HepG2 (cell line): ENCODE measurements around the gene CCDC142. TPM values are rescaled to one million over a fixed set of nuclear protein-coding genes. Genes with fewer than 3 reads are reported as not detected.
A peak's percentile ranks its signal among the peaks of the same experiment; 100 is the strongest.

Source experiments
- ATF7-NPFF ChIP-seq: sonication (generic); formaldehyde crosslinking; IDR thresholded peaks from 2 replicates; pipeline ENCODE4 v1.8.1; 2023; ENCODE audit warnings: mild to moderate bottlenecking, low read depth, missing genetic modification reagents, moderate library complexity
- BATF2 ChIP-seq: sonication (generic); formaldehyde crosslinking; IDR thresholded peaks from 2 replicates; pipeline ENCODE4 v1.8.0; 2022; ENCODE audit warnings: mild to moderate bottlenecking, missing genetic modification reagents, moderate library complexity
- CBFB ChIP-seq: sonication (generic); formaldehyde crosslinking; IDR thresholded peaks from 2 replicates; pipeline ENCODE4 v1.4.0; 2020; ENCODE audit warnings: missing genetic modification reagents
- GFI1 ChIP-seq: sonication (generic); formaldehyde crosslinking; IDR thresholded peaks from 2 replicates; pipeline ENCODE4 v1.5.0; 2020; ENCODE audit warnings: missing genetic modification reagents, mild to moderate bottlenecking, borderline replicate concordance
- HIVEP1 ChIP-seq: sonication (generic); formaldehyde crosslinking; IDR thresholded peaks from 2 replicates; pipeline ENCODE4 v1.4.0; 2020; ENCODE audit warnings: mild to moderate bottlenecking, missing genetic modification reagents
- HNF4A ChIP-seq: sonication (generic); formaldehyde crosslinking; IDR thresholded peaks from 2 replicates; pipeline ENCODE4 v1.4.0; 2020; ENCODE audit warnings: missing genetic modification reagents
- HNRNPL ChIP-seq: fragments of 200-400 bp; formaldehyde crosslinking; IDR thresholded peaks from 2 replicates; pipeline ENCODE4 v1.6.1; 2017; ENCODE audit warnings: mild to moderate bottlenecking, low read depth, low read length
- NKX3-1 ChIP-seq: sonication (generic); formaldehyde crosslinking; IDR thresholded peaks from 2 replicates; pipeline ENCODE4 v1.5.0; 2020; ENCODE audit warnings: missing genetic modification reagents
- PRPF4 ChIP-seq: fragments of 200-400 bp; formaldehyde crosslinking; IDR thresholded peaks from 2 replicates; pipeline ENCODE4 v1.6.1; 2016; ENCODE audit warnings: low read length, low read depth; ENCODE audit not compliant: poor library complexity, severe bottlenecking
- SOX5 ChIP-seq: IDR thresholded peaks from 2 replicates; pipeline ENCODE4 v1.6.1; 2016; ENCODE audit warnings: borderline replicate concordance
- TOE1 ChIP-seq: sonication (generic); formaldehyde crosslinking; IDR thresholded peaks from 2 replicates; pipeline ENCODE4 v1.4.0; 2020; ENCODE audit warnings: mild to moderate bottlenecking, missing genetic modification reagents
- TSC22D2 ChIP-seq: sonication (generic); formaldehyde crosslinking; IDR thresholded peaks from 2 replicates; pipeline ENCODE4 v1.5.1; 2020; ENCODE audit warnings: missing genetic modification reagents, mild to moderate bottlenecking, borderline replicate concordance
- ZBTB8A ChIP-seq: sonication (generic); formaldehyde crosslinking; IDR thresholded peaks from 2 replicates; pipeline ENCODE4 v1.4.0; 2020; ENCODE audit warnings: mild to moderate bottlenecking, low read depth, missing genetic modification reagents, borderline replicate concordance
- ZFP41 ChIP-seq: sonication (generic); formaldehyde crosslinking; IDR thresholded peaks from 2 replicates; pipeline ENCODE4 v1.4.0; 2020; ENCODE audit warnings: mild to moderate bottlenecking, missing genetic modification reagents, borderline replicate concordance
- ZFX ChIP-seq: sonication (generic); formaldehyde crosslinking; IDR thresholded peaks from 2 replicates; pipeline ENCODE4 v1.4.0; 2020; ENCODE audit warnings: mild to moderate bottlenecking, low read depth, missing genetic modification reagents, moderate library complexity
- ZMYM4 ChIP-seq: sonication (generic); formaldehyde crosslinking; IDR thresholded peaks from 2 replicates; pipeline ENCODE4 v1.8.1; 2023; ENCODE audit warnings: mild to moderate bottlenecking, missing genetic modification reagents
- ZNF274 ChIP-seq: sonication (generic); formaldehyde crosslinking; IDR thresholded peaks from 2 replicates; pipeline ENCODE4 v1.5.1; 2020; ENCODE audit warnings: mild to moderate bottlenecking, missing genetic modification reagents
- ZNF296 ChIP-seq: sonication (generic); formaldehyde crosslinking; conservative IDR thresholded peaks from 2 replicates; pipeline ENCODE4 v1.5.0; 2020; ENCODE audit warnings: mild to moderate bottlenecking, missing genetic modification reagents
- ZNF350 ChIP-seq: sonication (generic); formaldehyde crosslinking; IDR thresholded peaks from 2 replicates; pipeline ENCODE4 v1.4.0; 2020; ENCODE audit warnings: mild to moderate bottlenecking, low read depth, missing genetic modification reagents, borderline replicate concordance
- ZNF382 ChIP-seq: sonication (generic); formaldehyde crosslinking; IDR thresholded peaks from 2 replicates; pipeline ENCODE4 v1.5.0; 2020; ENCODE audit warnings: missing genetic modification reagents, mild to moderate bottlenecking, borderline replicate concordance
- ZNF556 ChIP-seq: sonication (generic); formaldehyde crosslinking; IDR thresholded peaks from 2 replicates; pipeline ENCODE4 v1.4.0; 2020; ENCODE audit warnings: mild to moderate bottlenecking, missing genetic modification reagents, borderline replicate concordance
- ZNF644 ChIP-seq: IDR thresholded peaks from 2 replicates; pipeline ENCODE4 v1.6.1; 2016; ENCODE audit warnings: low read depth
- ZNF709 ChIP-seq: sonication (generic); formaldehyde crosslinking; IDR thresholded peaks from 2 replicates; pipeline ENCODE4 v1.5.0; 2020; ENCODE audit warnings: mild to moderate bottlenecking, missing genetic modification reagents
- ZNF83 ChIP-seq: sonication (generic); formaldehyde crosslinking; IDR thresholded peaks from 2 replicates; pipeline ENCODE4 v1.4.0; 2020; ENCODE audit warnings: missing genetic modification reagents, mild to moderate bottlenecking, borderline replicate concordance
- ZNF878 ChIP-seq: sonication (generic); formaldehyde crosslinking; IDR thresholded peaks from 2 replicates; pipeline ENCODE4 v1.8.1; 2023; ENCODE audit warnings: mild to moderate bottlenecking, missing genetic modification reagents, moderate library complexity
- ZSCAN20 ChIP-seq: sonication (generic); formaldehyde crosslinking; IDR thresholded peaks from 2 replicates; pipeline ENCODE4 v1.4.0; 2020; ENCODE audit warnings: missing genetic modification reagents, mild to moderate bottlenecking, borderline replicate concordance
- ZSCAN25 ChIP-seq: sonication (generic); formaldehyde crosslinking; IDR thresholded peaks from 2 replicates; pipeline ENCODE4 v1.8.0; 2022; ENCODE audit warnings: mild to moderate bottlenecking, missing genetic modification reagents
- polyA plus RNA-seq, 8 experiments: library from polyadenylated mRNA; depleted of rRNA in 3 of 8; stranded (reverse) in 7 of 8; unstranded in 1 of 8; fragments of >200 nt; fragmentation: Illumina TruSeq in 4 of 8; extraction: Trizol in 4 of 8; gene quantifications; 2 replicates each; pipeline versions ENCODE4 v1.2.1 to v1.2.3, GENCODE V29; 2011 to 2016; ENCODE audit warnings: low read depth in 4 of 8, missing spikeins in 1 of 8, mixed read lengths in 1 of 8; ENCODE audit not compliant: insufficient read depth in 1 of 8
- total RNA-seq, 5 experiments: library from RNA; depleted of rRNA; stranded (reverse); fragments of >200 nt; fragmentation: Illumina TruSeq; extraction: Trizol; gene quantifications; 2 replicates each; pipeline ENCODE4 v1.2.3, GENCODE V29; 2016; ENCODE audit warnings: low read depth in 1 of 5
- TF ChIP-seq, protein P1 (sequence below): IDR thresholded peaks from 2 replicates; pipeline ENCODE4 v1.6.1; 2016; ENCODE audit warnings: missing compliant biosample characterization, missing genetic modification reagents, borderline replicate concordance
- TF ChIP-seq, protein P2 (sequence below): sonication (generic); formaldehyde crosslinking; IDR thresholded peaks from 2 replicates; pipeline ENCODE4 v1.8.0; 2022; ENCODE audit warnings: missing genetic modification reagents, mild to moderate bottlenecking, borderline replicate concordance

CCDC142 gene
- total and polyA plus RNA-seq, 2 of the 13 experiments (the other 11 are each of a cell fraction or from before 2014, with no cell fraction given) = 14.7 to 30.4 TPM

DNA sequence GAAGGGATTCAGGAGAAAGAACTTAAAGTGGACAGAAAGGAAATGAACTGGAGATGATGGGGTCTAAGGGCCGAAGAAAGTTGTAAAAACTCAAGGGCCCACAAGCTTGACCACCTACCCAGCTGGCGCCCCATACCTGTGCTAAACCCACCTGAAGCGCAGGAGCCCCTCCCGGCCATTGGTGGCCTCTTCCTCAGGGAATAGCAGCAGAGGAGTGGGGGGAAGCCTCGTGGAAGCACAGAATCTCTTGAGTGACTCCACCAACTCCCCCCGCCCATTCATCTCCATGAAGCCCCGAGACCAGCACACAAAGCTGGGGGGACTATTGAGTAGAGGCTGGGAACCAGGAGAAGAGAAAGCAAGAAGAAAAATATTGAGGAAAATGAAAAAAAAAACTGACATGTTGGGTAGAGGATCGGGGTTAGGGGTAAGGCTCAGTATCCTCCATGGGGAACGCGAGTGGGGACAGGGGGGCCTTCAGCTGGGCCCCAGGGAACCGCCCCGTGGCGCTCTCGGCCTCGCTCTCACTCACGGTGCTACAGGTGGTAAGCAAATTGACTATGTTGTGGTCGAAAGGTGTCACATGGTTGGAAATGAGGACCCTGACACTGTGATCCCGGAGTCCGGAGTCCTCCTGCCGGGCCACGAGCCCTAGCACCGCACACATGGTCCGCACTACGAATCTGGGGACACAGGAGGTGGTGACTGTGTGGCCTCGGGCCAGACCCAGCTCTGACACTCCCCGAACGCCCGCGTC is 46.0 kb upstream of the CCDC142 start (continued):
- no peak for TF ChIP-seq ZNF382 (CRISPR knock-in tag)
- TF ChIP-seq PRPF4 = no peak
- TF ChIP-seq, protein P1, sequence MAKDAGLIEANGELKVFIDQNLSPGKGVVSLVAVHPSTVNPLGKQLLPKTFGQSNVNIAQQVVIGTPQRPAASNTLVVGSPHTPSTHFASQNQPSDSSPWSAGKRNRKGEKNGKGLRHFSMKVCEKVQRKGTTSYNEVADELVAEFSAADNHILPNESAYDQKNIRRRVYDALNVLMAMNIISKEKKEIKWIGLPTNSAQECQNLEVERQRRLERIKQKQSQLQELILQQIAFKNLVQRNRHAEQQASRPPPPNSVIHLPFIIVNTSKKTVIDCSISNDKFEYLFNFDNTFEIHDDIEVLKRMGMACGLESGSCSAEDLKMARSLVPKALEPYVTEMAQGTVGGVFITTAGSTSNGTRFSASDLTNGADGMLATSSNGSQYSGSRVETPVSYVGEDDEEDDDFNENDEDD (CRISPR knock-in tag) = 0 out of 2 replicates have a peak, but pooled peaks have one; percentile 17
- TF ChIP-seq ZFX = no peak
- no peak for TF ChIP-seq NKX3-1
- no peak for TF ChIP-seq CBFB
- TF ChIP-seq ZNF83 (CRISPR knock-in tag) = 0 out of 2 replicates have a peak, but pooled peaks have one; percentile 22
- no peak for TF ChIP-seq SOX5
- peak; percentile 79 for TF ChIP-seq HNF4A (CRISPR knock-in tag)
- no peak for TF ChIP-seq ZNF274 (CRISPR knock-in tag)
- TF ChIP-seq HIVEP1 (CRISPR knock-in tag) = no peak
- TF ChIP-seq, protein P2, sequence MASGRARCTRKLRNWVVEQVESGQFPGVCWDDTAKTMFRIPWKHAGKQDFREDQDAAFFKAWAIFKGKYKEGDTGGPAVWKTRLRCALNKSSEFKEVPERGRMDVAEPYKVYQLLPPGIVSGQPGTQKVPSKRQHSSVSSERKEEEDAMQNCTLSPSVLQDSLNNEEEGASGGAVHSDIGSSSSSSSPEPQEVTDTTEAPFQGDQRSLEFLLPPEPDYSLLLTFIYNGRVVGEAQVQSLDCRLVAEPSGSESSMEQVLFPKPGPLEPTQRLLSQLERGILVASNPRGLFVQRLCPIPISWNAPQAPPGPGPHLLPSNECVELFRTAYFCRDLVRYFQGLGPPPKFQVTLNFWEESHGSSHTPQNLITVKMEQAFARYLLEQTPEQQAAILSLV (CRISPR knock-in tag) = no peak
- TF ChIP-seq ZNF556 (CRISPR knock-in tag) = no peak
- TF ChIP-seq ATF7-NPFF (CRISPR knock-in tag) = 0 out of 2 replicates have a peak, but pooled peaks have one; percentile 34
- no peak for TF ChIP-seq ZNF350 (CRISPR knock-in tag)
- no peak for TF ChIP-seq BATF2
- TF ChIP-seq ZNF709 (CRISPR knock-in tag) = no peak
- no peak for TF ChIP-seq GFI1
- no peak for TF ChIP-seq ZSCAN20 (CRISPR knock-in tag)
- 0 out of 2 replicates have a peak, but pooled peaks have one; percentile 3 for TF ChIP-seq ZSCAN25 (CRISPR knock-in tag)
- no peak for TF ChIP-seq TSC22D2 (CRISPR knock-in tag)
- no peak for TF ChIP-seq ZNF878
- TF ChIP-seq ZMYM4 (CRISPR knock-in tag) = no peak
- TF ChIP-seq ZNF644 = no peak
- no peak for TF ChIP-seq HNRNPL
- TF ChIP-seq ZFP41 = no peak
- TF ChIP-seq ZNF296 = no peak
- TF ChIP-seq TOE1 (CRISPR knock-in tag) = no peak
- TF ChIP-seq ZBTB8A (CRISPR knock-in tag) = peak; percentile 7; the same call in 1 of the 2 replicates
